ENCODE data around the gene EDEM1. TPM values are rescaled to one million over a fixed set of nuclear protein-coding genes. Genes with fewer than 3 reads are reported as not detected.

The EDEM1 gene
- total RNA-seq, 1 donor from 2014 or later: 16.3 TPM

DNA sequence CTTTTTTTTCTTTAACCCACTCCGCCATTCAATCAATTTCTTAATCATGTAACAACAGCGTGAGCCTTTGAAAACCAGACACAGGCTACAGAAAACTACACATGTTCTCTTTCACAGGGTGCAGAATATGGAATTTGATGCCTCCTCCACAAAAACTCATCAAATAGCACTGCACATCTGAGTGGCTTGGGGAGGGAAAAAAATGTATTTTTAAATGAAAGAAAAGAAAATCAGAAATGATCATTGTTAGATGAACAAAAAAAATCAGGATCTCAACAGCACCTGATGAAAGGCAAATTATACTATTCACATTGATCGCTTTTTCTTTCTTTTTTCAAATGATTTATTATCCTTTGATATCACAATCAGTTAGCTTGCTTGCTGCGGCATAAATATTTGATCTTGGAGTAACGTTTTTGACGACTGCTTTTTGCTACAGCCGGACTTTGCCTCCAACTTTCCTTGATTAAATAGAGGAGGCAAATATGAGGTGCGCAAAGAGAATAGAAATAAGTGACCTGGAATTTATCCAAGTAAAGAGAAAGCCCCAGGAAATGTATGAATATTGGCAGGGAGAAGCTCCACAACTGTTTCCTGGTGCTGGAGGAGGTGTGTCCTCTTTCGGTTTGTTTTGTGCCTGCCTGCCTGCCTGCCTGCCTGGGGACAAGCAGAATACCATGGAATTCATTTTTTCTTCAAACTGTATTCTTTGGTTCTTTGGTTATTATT is 63.1 kb downstream of the EDEM1 start:
- TF ChIP-seq, protein P1, sequence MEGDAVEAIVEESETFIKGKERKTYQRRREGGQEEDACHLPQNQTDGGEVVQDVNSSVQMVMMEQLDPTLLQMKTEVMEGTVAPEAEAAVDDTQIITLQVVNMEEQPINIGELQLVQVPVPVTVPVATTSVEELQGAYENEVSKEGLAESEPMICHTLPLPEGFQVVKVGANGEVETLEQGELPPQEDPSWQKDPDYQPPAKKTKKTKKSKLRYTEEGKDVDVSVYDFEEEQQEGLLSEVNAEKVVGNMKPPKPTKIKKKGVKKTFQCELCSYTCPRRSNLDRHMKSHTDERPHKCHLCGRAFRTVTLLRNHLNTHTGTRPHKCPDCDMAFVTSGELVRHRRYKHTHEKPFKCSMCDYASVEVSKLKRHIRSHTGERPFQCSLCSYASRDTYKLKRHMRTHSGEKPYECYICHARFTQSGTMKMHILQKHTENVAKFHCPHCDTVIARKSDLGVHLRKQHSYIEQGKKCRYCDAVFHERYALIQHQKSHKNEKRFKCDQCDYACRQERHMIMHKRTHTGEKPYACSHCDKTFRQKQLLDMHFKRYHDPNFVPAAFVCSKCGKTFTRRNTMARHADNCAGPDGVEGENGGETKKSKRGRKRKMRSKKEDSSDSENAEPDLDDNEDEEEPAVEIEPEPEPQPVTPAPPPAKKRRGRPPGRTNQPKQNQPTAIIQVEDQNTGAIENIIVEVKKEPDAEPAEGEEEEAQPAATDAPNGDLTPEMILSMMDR (IDR thresholded peaks at IDR 0.05; ENCODE audit: partially characterized antibody, unreplicated experiment): no peak
- no peak for DNase-seq
- Mint-ChIP-seq H3K27ac (ENCODE audit: unreplicated experiment) (no peak overlapping the region), H3K4me3 (ENCODE audit: unreplicated experiment) (no peak overlapping the region), H3K27me3 (ENCODE audit: unreplicated experiment) (no peaks in the 10 kb centered on the region), H3K9me3 (ENCODE audit: unreplicated experiment) (peaks cover 3% of the 10 kb centered on the region), H3K4me1 (ENCODE audit: low read depth, unreplicated experiment) (no peaks in the 10 kb centered on the region), H3K36me3 (ENCODE audit: unreplicated experiment) (peaks cover 2% of the 10 kb centered on the region)

DNA sequence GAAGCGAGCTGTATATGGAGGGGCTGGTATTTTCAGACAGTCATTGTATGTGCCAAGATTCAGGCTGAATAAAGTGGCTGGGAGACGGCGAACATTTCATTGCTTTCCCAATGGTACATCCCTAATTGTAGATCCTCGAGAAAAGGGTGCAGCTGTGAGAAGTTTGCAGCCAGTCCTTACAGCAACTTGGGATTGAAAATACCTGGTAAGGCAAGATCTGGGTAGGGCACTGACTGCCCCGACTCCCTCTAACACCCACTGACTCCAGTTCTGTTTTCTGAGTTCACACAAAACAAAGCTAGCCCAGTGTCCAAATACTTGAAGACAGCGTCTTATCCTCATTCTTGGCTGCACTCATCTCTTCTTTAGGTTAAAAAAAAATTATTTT is 63.7 kb downstream of the EDEM1 start:
- no peaks in the 10 kb centered on the region for H3K4me1 Mint-ChIP-seq (ENCODE audit: low read depth, unreplicated experiment)
- TF ChIP-seq, protein P1 (IDR thresholded peaks at IDR 0.05; ENCODE audit: partially characterized antibody, unreplicated experiment): no peak
- H3K27ac Mint-ChIP-seq (ENCODE audit: unreplicated experiment): no peak overlapping the region
- no peaks in the 10 kb centered on the region for H3K36me3 Mint-ChIP-seq (ENCODE audit: unreplicated experiment)
- H3K27me3 Mint-ChIP-seq (ENCODE audit: unreplicated experiment): no peaks in the 10 kb centered on the region
- H3K4me3 Mint-ChIP-seq (ENCODE audit: unreplicated experiment): no peak overlapping the region
- DNase-seq: no peak
- peaks cover 3% of the 10 kb centered on the region for H3K9me3 Mint-ChIP-seq (ENCODE audit: unreplicated experiment)

DNA sequence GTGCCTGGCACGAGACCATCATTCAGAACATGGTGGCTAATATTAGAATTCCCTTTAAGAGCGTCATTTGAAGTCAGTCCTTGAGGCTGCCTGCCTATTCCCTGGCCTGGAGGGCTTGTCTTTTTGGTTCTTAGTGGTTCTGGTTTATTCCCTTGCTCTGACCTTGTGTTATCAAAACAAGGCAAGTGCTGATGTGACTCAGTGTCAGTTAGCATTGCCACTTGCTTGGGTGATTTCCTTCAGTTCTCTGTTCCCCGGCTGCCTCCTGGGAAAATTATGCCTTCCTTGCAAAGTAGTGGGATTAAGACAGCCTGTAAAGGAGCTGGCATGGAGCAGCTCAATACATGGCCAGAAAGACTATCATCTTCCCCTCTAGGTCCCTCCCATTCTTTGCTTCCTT is 64.6 kb downstream of the EDEM1 start:
- peaks cover 2% of the 10 kb centered on the region for H3K27me3 Mint-ChIP-seq (ENCODE audit: unreplicated experiment)
- no peak overlapping the region for H3K4me3 Mint-ChIP-seq (ENCODE audit: unreplicated experiment)

DNA sequence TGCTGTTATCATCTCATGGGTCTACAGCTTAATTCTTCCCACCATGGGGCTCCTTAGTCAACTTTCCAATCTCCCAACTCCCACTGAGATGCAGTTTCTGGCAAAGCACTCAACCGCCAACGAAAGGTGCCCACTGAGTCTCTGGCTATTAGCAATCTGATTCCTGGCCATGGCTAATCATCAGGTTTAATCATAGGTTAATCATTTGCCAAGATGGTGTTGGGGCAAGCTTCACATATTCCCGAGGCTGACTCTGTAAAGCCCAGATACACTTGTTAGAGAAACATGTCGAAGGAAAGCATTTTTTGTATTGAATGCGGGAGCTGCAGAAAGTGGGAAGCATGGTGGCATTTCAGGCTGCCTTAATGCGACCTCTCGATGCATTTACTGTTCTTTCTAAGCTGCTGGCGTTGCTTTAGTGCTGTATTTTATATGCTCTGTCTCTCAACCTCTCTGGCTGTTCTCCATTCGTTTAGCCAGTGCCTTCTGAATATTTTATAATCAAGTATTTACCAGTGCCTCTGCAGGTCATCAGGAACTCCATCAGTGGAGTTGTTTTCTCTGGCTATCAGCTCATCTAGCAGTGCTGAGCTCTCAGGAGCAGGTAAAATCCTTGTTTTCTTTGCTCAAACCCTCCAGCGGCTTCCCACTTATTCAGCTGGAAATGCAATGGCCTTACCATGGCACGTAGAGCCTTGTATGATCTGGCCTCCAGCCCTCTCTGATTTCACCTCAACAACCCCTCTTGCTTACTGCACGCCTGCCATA is 67.0 kb downstream of the EDEM1 start:
- Mint-ChIP-seq H3K27me3 (ENCODE audit: unreplicated experiment) (peaks cover 2% of the 10 kb centered on the region), H3K9me3 (ENCODE audit: unreplicated experiment) (peaks cover 3% of the 10 kb centered on the region), H3K27ac (ENCODE audit: unreplicated experiment) (no peak overlapping the region), H3K4me3 (ENCODE audit: unreplicated experiment) (no peak overlapping the region), H3K4me1 (ENCODE audit: low read depth, unreplicated experiment) (no peaks in the 10 kb centered on the region), H3K36me3 (ENCODE audit: unreplicated experiment) (no peaks in the 10 kb centered on the region)
- no peak for DNase-seq
- TF ChIP-seq, protein P1 (IDR thresholded peaks at IDR 0.05; ENCODE audit: partially characterized antibody, unreplicated experiment): no peak

More for the DNA sequence above, 64.6 kb downstream of the EDEM1 start:
- no peaks in the 10 kb centered on the region for H3K36me3 Mint-ChIP-seq (ENCODE audit: unreplicated experiment)
- H3K4me1 Mint-ChIP-seq (ENCODE audit: low read depth, unreplicated experiment): no peaks in the 10 kb centered on the region
- DNase-seq: no peak
- no peak overlapping the region for H3K27ac Mint-ChIP-seq (ENCODE audit: unreplicated experiment)
- TF ChIP-seq, protein P1 (IDR thresholded peaks at IDR 0.05; ENCODE audit: partially characterized antibody, unreplicated experiment): no peak
- peaks cover 3% of the 10 kb centered on the region for H3K9me3 Mint-ChIP-seq (ENCODE audit: unreplicated experiment)

Data from glutamatergic neuron (in vitro differentiated cells).